Activated CD4-positive, alpha-beta T cell treated with anti-CD3 and anti-CD28 coated beads for 4 hours (primary cell): Measurements from ENCODE around the gene ACTA1.
A peak's percentile ranks its signal among the peaks of the same experiment; 100 is the strongest.
"Not testable (repeated sequence)": the region's sequence is repeated elsewhere in the genome, so short reads cannot be mapped to it uniquely, and the experiment has no call there.

Experiments
- DNase-seq, 2 donors: peaks; one replicate each; pipeline ENCODE4 v3.0.0-alpha.2; 2020

The ACTA1 gene

DNA sequence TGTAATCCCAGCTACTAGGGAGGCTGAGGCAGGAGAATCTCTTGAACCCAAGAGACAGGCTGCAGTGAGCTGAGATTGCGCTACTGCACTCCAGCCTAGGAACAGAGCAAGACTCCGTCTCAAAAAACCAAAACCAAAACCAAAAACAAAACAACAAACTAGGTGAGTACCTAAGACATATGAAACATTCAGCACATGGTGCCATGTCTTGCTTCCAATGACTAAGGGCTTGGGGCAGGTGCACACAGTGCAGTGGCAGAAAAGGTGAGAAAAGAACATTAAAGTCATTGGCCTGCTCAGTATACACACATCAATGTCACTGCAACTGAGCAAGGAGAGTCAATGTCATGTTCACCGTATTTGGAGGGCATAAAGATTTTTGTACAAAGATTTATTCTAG is 4.1 kb upstream of the ACTA1 start:
- no peak for DNase-seq

DNA sequence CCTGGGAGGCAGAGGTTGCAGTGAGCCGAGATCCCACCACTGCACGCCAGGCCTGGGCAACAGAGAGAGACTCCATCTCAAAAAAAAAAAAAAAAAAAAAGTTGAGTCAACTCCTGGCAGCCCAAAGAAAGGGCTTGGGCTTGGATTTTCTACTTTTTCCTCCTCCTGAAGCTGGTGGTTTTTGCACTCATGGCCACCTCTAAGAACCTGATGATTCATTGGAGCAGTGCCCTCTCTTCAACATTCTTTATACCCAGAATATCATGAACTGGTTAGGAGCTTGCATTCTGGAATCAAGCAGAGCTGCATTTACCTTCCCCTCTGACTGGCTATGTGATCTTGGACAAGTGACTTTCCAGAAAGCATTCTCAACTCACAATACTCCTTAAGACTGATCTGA is 3.5 kb upstream of the ACTA1 start:
- no peak for DNase-seq

- DNase-seq: no peak
Observed at GRCh38 chr1:229436201-229436600, 2.3 kb upstream of the ACTA1 start.

DNA sequence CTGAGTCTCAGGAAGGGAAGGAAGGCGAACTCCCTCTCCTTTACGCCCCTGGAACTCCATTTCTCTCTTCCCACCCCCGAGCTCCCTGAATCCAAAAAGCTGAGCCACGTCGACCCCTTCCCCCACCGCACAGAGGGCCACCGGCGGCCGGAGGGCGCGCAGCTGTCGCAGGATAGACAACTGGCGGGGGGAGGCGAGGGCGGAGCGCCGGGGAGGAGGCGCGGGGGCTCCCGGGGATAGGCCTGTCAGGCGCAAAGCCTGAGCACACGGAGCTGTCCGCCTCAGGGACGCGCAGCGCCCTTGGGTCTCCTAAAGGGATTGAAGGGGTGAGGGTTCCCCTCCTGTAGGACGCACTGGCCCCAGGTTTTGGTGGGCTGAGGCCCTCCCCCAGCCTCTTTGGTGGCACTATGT is 752 bp upstream of the ACTA1 start:
- DNase-seq: no peak

DNA sequence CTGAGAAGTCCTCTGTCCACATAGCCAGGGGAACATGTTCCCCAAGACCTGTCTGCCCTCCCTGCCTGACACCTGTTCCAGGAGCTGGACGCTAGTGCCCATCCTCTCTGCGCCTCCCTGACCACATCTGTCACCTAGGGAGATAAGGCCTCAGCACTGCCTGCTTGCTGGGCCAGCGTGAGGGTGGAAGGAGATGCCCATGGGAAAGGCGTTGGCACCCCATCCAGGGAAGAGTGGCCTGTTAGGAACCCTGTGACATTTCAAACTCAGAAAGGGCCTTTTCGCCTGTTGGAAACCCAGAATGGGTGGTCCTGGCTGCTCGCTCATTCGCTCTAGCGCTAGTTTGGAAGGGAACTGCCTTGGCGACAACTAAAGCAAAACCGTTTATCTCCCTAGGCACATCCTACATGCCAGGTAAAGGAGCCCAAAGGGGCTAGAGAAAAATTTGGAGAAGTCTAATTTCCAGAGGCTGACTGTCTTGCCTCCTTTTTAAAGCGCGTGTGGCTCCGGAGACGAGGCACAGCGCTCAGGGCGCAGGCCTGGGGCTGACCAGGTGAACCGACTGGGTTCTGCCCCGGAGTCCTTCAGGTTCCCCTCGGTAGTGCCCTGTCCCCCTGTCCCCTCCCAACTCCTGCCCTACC is 410 bp downstream of the ACTA1 start:
- no peak for DNase-seq

DNA sequence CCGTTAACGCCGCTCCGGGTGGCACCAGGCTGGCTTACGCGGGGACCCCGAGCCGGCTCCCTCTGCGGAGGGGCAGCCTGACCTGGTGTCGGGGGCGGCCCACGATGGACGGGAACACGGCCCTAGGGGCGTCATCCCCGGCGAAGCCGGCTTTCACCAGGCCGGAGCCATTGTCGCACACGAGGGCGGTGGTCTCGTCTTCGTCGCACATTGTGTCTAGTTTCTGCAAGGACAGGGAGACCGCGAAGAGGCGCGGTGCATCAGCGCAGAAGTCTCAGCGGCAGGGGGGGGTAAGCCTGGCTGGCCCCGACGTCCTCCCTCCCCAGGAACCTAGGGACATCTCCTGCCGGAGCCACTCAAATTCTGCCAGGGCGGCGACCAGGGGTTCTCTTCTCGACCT is 989 bp downstream of the ACTA1 start:
- no peak for DNase-seq

- DNase-seq: no peak
Observed at GRCh38 chr1:229432116-229432461, 1.8 kb downstream of the ACTA1 start.

- no peak for DNase-seq
Observed at GRCh38 chr1:229431284-229432115, 2.4 kb downstream of the ACTA1 start.

- peak in 1 of 2 donors; percentile 16 for DNase-seq
Observed at GRCh38 chr1:229430761-229431283, 3.1 kb downstream of the ACTA1 start.

DNA sequence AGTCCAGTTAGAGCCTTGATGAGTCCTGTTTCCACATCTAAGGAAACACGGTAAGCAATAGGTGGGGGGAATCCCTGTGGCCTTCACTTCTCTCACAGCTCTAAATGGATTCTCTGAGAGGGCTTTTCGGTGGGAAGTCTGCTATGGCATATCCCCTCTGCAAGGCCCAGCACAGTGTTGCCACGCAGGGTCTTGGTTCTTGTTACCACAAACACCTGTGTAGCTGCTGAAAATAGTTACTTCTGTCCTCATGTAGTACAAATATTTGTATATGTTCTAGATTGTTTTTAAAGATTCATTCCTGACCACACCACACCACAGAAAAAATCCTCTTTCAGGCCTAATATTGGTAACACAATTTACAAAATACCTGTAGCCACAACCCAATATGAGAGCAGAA is 5.6 kb downstream of the ACTA1 start:
- DNase-seq: no peak

- DNase-seq: no peak
Observed at GRCh38 chr1:229427572-229427971, 6.3 kb downstream of the ACTA1 start.

- DNase-seq: no peak
Observed at GRCh38 chr1:229425564-229426159, 8.2 kb downstream of the ACTA1 start.

DNA sequence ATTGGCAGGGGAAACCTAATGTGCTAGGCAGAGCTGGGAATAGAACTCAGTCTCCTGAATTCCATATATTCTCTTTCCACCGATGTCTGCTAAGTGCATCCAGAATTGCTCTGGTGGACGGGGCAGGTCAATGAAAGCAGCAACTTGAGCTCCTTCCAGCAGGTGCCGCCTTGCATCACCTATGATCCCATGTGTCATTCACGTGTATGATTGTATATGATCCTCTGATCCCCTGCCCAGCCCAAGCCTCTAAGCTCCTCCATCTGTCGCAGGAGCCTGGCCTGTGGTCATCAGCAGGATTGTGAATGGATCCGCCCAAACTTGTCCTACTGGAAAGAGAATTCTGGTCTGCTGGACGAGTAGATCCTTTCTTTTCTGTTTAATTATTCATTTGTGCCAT is 13.1 kb downstream of the ACTA1 start:
- no peak for DNase-seq

- no peak for DNase-seq
Observed at GRCh38 chr1:229420224-229420623, 13.7 kb downstream of the ACTA1 start.

DNA sequence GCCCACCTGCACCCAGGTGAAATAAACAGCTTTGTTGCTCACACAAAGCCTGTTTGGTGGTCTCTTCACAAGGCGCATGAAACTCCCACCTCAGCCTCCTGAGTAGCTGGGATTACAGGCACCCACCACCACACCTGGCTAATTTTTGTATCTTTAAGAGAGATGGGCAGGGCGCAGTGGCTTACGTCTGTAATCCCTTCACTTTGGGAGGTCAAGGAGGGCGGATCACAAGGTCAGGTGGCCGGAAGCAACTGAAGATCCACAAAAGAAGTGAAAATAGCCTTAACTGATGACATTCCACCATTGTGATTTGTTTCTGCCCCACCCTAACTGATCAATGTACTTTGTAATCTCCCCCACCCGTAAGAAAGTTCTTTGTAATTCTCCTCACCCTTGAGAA is 15.3 kb downstream of the ACTA1 start:
- DNase-seq: not testable (repeated sequence)

- not testable (repeated sequence) for DNase-seq
Observed at GRCh38 chr1:229412810-229413209, 21.1 kb downstream of the ACTA1 start.

DNA sequence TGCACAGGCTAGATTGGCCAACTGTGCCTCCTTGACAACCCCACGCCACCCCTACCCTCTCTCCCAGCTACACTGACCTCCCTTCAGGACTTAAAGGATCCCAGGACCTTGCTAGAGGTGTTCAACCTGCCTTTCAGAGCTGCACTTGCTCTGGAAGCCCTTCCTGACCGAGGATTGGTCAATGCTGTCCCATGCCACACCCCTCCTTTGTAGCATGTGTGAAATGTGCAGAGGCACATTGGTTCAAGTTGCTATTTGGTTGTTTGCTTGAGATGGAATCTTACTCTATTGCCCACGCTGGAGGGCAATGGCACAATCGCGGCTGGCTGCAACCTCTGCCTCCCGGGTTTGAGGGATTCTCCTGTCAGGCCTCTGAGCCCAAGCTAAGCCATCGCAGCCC is 21.8 kb downstream of the ACTA1 start:
- no peak for DNase-seq

DNA sequence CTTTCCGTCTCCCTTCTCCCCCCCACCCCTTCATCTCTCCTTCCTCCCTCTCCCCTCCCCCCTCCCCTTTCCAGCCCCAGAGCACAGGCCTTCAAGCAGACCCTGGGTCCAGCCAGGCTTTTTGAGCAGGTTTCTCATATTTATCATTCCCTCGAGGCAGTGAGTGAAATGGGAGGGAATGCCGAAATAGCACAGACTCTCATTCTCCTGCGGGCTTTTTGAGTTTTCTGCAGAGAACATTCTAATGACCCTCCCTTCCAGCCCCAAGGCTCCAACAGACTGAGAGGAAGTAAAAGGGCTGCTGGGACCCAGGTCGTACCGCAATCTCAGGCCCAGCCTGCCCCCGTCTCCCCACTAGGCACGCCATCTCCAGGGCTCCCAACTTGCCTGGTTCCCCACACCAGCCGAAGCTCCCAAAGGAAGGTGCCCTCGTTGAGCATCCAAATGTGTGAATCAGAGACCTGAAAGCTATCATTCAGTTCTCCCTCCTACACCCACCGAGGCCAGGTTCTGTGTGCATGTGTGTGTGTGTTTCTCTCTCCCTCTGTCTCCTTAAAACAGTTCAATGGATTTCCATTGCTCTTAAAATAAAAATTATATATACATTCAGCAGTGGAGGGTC is 22.3 kb downstream of the ACTA1 start:
- no peak for DNase-seq

GRCh38 chr1:229410692-229411433 is 23.0 kb downstream of the ACTA1 start:
- DNase-seq: no peak

DNA sequence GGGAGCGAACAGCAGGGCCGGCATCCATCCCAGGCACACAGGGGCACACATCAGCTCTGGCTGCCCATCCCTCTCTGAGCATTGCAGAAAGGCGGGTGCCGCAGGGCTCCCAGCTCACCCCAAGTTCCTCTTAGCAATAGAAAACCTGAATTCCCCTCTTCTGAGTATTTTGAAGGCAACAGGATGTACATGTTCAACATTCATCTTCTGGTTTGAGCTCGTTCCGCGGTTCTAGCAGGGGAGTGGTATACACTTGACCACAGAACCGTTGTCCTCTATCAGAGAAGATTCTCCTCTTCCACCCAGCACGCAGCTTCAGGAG is 23.6 kb downstream of the ACTA1 start:
- no peak for DNase-seq

DNA sequence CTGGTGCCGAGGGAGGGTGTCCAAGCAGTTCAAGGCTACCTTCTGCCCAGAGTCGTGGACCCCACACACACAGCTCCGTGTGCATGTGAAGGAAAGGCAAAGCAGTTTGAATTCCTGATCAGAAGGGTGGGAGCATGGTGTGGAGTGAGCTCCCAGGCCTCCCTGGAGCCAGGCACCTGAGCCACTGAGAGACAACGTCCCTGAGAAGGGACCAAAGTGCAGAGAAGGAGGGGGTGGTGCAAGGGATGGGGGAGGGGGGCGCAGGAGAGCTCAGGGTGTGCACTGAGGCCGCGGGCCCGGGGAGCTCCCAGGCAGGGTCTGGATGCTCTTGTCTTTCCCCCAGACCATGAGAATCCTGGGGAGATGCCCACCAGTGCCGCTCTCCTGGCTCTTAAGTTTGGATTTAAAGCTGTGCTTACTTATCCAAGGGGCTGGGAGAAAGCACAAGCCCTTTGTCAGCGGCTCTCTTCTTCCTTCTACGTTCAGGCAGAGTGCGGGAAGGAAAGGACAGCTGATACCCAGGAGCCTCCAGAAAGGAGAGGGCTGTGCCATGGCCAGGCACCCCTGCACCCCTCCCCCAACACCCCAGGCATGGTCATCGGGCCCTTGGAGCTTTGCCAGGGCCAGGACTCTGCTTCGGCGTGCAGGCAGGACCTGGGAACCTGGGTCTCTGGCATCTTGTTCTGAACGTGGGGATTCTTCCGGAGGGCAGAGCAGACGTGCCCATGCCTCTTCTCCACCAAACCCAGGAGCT is 24.1 kb downstream of the ACTA1 start:
- DNase-seq: no peak

GRCh38 chr1:229408458-229409037 is 25.3 kb downstream of the ACTA1 start:
- DNase-seq: no peak
